Smooth muscle cell (in vitro differentiated cells): ENCODE results near the gene TCHP. TPM values are rescaled to one million over a fixed set of nuclear protein-coding genes. Genes with fewer than 3 reads are reported as not detected.
"Not testable (repeated sequence)": the region's sequence is repeated elsewhere in the genome, so short reads cannot be mapped to it uniquely, and the experiment has no call there.

Experiments used
- DNase-seq: peaks from one replicate; lab custom pipeline; 2025; ENCODE audit not compliant: unreplicated experiment; lab: John Stamatoyannopoulos, UW
- H2AFZ ChIP-seq: fragments of 200-600 bp; sonication (generic); 2 replicates; pipeline ENCODE4 v1.6.0; 2016; ENCODE audit warnings: antibody characterized with exemption, low read depth, mild to moderate bottlenecking
- H3F3A ChIP-seq: fragments of 200-600 bp; sonication (generic); 2 replicates; pipeline ENCODE4 v1.6.0; 2017; ENCODE audit warnings: antibody characterized with exemption, low read depth
- H3K27ac ChIP-seq: fragments of 200-600 bp; sonication (generic); 2 replicates; pipeline ENCODE4 v1.5.1; 2016; ENCODE audit warnings: low read depth, mild to moderate bottlenecking
- H3K27me3 ChIP-seq: fragments of 200-600 bp; sonication (generic); 2 replicates; pipeline ENCODE4 v1.6.1; 2016; ENCODE audit warnings: low read depth, mild to moderate bottlenecking
- H3K36me3 ChIP-seq: fragments of 200-600 bp; sonication (generic); 2 replicates; pipeline ENCODE4 v1.5.1; 2016; ENCODE audit warnings: low read depth
- H3K4me1 ChIP-seq: fragments of 200-600 bp; sonication (generic); 2 replicates; pipeline ENCODE4 v1.5.1; 2016; ENCODE audit warnings: low read depth
- H3K4me2 ChIP-seq: fragments of 200-600 bp; sonication (generic); 2 replicates; pipeline ENCODE4 v1.6.0; 2016; ENCODE audit warnings: mild to moderate bottlenecking
- H3K4me3 ChIP-seq: fragments of 200-600 bp; sonication (generic); 2 replicates; pipeline ENCODE4 v1.5.1; 2016; ENCODE audit warnings: mild to moderate bottlenecking
- H3K79me2 ChIP-seq: fragments of 200-600 bp; sonication (generic); 2 replicates; pipeline ENCODE4 v1.6.0; 2016; ENCODE audit warnings: low read depth, mild to moderate bottlenecking
- H3K9ac ChIP-seq: fragments of 200-600 bp; sonication (generic); 2 replicates; pipeline ENCODE4 v1.6.0; 2016; ENCODE audit warnings: low read depth
- H3K9me3 ChIP-seq: fragments of 200-600 bp; sonication (generic); replicated peaks from 2 replicates; pipeline ENCODE4 v1.5.1; 2016; ENCODE audit warnings: low read depth
- H4K20me1 ChIP-seq: fragments of 200-600 bp; sonication (generic); 2 replicates; pipeline ENCODE4 v1.6.0; 2016; ENCODE audit warnings: low read depth
- WGBS: methylation state at CpG from one replicate; pipeline ENCODE4 v1.1.7; 2016; ENCODE audit warnings: low lambda C conversion rate; 5-methylcytosine and 5-hydroxymethylcytosine counted together
- polyA plus RNA-seq: library from polyadenylated mRNA; unstranded; fragments of >200 nt; fragmentation: Nextera tagmentation; extraction: Ambion mirVana; gene quantifications from 2 replicates; pipeline ENCODE4 v1.2.1, GENCODE V29; 2016
- total RNA-seq: library from RNA; depleted of rRNA; stranded (reverse); fragments of >200 nt; gene quantifications from 2 replicates; pipeline ENCODE4 v1.2.3, GENCODE V29; 2014
- TF ChIP-seq, protein P1 (sequence below): fragments of 200-600 bp; sonication (generic); IDR thresholded peaks from 2 replicates; pipeline ENCODE4 v1.5.1; 2017; ENCODE audit warnings: borderline replicate concordance, mild to moderate bottlenecking, antibody characterized with exemption; ENCODE audit not compliant: insufficient read depth, poor library complexity, severe bottlenecking

The TCHP gene, protein sequence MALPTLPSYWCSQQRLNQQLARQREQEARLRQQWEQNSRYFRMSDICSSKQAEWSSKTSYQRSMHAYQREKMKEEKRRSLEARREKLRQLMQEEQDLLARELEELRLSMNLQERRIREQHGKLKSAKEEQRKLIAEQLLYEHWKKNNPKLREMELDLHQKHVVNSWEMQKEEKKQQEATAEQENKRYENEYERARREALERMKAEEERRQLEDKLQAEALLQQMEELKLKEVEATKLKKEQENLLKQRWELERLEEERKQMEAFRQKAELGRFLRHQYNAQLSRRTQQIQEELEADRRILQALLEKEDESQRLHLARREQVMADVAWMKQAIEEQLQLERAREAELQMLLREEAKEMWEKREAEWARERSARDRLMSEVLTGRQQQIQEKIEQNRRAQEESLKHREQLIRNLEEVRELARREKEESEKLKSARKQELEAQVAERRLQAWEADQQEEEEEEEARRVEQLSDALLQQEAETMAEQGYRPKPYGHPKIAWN
- 4.2 and 6.6 TPM in 2 replicates for total RNA-seq
- polyA plus RNA-seq, result 7.7 and 7.8 TPM in 2 replicates

DNA sequence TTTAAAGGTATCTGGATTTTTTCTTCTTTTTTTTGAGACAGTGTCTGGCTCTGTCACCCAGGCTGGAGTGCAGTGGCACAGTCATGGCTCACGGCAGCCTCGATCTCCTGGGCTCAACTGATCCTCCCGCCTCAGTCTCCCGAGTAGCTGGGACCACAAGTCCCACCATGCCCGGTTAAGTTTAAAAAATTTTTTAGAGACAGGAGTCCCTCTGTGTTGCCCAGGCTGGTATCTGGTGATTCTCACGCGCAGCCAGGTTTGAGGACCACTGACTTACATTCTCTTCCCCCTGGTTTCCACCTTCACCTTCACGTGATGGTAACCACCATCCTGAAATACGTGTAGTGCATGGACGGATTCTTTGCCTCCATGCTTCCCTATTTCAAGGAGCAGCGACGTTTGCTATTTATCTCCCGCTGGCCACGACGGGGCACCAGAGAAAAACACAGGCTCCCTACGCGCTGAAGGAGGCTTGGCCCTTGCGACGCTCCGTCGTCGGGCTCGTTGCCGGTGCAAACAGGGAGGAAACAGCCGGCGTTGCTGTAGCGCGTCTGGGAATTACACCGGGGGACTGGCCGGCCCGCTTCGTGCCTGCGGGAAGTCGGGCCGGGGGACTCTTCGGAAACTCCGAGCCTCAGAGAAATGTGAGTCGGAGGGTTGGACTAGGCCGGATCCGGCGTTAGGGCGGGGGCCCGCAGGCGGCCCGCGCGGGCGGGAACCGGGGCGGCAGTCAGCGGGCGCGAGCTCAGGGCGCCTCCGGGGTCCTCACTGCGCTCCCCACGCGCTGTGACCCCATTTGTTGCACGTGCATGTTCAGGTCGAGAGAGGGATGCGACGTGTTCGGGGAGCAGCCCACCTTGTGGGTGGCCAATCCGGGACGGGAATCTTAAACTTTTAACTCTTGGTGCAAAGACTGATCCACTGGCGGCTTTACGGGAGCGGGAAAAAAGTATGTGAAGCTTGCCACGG lies at the start of gene TCHP:
Gene TCHP (plus strand): TSS at position 492 of the 969 bp plus-strand sequence. CDS start 2,753 bp downstream, outside the sequence.
- Histone ChIP-seq H3K79me2 (no peaks in the 10 kb centered on the region), H3F3A (no peaks in the 10 kb centered on the region), H3K4me2 (peak within 1 kb of the TSS; percentile 89), H3K9ac (peak within 1 kb of the TSS; percentile 60), H4K20me1 (no peaks in the 10 kb centered on the region), H3K27ac (peak within 1 kb of the TSS; percentile 23), H3K27me3 (no peaks in the 10 kb centered on the region), H3K4me3 (peak within 1 kb of the TSS; percentile 82), H3K9me3 (no peaks in the 10 kb centered on the region), H2AFZ (peak within 1 kb of the TSS; percentile 94), H3K36me3 (peaks cover 3% of the 10 kb centered on the region), H3K4me1 (peaks cover 6% of the 10 kb centered on the region)
- 4% methylated on average over 62 of the region's 69 CpGs for WGBS
- peak; percentile 29 for DNase-seq
- TF ChIP-seq, protein P1, sequence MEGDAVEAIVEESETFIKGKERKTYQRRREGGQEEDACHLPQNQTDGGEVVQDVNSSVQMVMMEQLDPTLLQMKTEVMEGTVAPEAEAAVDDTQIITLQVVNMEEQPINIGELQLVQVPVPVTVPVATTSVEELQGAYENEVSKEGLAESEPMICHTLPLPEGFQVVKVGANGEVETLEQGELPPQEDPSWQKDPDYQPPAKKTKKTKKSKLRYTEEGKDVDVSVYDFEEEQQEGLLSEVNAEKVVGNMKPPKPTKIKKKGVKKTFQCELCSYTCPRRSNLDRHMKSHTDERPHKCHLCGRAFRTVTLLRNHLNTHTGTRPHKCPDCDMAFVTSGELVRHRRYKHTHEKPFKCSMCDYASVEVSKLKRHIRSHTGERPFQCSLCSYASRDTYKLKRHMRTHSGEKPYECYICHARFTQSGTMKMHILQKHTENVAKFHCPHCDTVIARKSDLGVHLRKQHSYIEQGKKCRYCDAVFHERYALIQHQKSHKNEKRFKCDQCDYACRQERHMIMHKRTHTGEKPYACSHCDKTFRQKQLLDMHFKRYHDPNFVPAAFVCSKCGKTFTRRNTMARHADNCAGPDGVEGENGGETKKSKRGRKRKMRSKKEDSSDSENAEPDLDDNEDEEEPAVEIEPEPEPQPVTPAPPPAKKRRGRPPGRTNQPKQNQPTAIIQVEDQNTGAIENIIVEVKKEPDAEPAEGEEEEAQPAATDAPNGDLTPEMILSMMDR, result no peak

DNA sequence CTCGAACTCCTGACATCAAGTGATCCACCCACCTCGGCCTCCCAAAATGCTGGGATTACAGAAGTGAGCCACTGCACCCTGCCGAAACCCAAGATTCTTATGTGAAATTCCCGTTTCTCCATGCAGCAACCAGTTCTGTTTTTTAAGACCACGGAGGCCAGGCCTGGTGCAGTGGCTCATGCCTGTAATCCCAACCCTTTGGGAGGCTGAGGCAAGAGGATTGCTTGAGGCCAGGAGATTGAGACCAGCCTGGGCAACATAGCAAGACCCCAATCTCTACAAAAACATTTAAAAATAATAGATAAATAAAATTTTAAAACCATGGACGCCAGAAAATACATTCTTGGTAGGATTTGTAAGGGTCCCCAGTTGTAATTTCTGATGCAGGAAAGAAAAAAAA lies 49.6 kb upstream of the TCHP start:
- H4K20me1 ChIP-seq, H3K36me3 ChIP-seq, H3K9ac ChIP-seq, H3K27ac ChIP-seq, H3F3A ChIP-seq, H3K4me2 ChIP-seq, H3K4me1 ChIP-seq, H3K27me3 ChIP-seq, H3K9me3 ChIP-seq, H3K79me2 ChIP-seq, H2AFZ ChIP-seq, H3K4me3 ChIP-seq, DNase-seq: not testable (repeated sequence)
- WGBS, result 94% methylated on average over 6 of the region's 6 CpGs

DNA sequence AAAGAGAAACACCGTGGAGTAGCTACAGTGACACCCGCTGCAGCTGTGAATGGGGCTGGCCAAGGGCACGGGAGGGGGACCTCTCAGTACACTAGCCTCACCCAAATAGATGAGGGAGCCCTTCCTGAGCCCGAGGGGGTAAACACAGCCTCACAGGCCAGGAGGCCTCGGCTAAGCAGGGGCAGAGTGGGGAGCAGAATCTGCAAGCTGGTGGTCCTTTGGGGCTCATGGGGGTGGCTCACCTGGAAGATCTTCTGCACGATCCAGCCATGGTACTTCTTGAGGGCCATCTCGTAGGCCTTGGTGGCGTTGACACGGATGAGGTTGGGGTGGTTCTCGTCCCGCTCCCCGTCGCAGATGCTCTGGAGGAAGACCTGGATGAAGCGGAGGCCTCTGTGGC lies 44.7 kb upstream of the TCHP start:
- Histone ChIP-seq H3K27me3 (no peaks in the 10 kb centered on the region), H3K36me3 (peaks cover 5% of the 10 kb centered on the region), H3K27ac (no peak overlapping the region), H3F3A (no peaks in the 10 kb centered on the region), H4K20me1 (no peaks in the 10 kb centered on the region), H3K9me3 (no peaks in the 10 kb centered on the region), H2AFZ (no peak overlapping the region), H3K79me2 (no peaks in the 10 kb centered on the region), H3K4me3 (no peak overlapping the region), H3K4me1 (no peaks in the 10 kb centered on the region), H3K9ac (no peak overlapping the region), H3K4me2 (no peak overlapping the region)
- TF ChIP-seq, protein P1, result no peak
- no peak for DNase-seq
- 97% methylated on average over 14 of the region's 14 CpGs for WGBS

DNA sequence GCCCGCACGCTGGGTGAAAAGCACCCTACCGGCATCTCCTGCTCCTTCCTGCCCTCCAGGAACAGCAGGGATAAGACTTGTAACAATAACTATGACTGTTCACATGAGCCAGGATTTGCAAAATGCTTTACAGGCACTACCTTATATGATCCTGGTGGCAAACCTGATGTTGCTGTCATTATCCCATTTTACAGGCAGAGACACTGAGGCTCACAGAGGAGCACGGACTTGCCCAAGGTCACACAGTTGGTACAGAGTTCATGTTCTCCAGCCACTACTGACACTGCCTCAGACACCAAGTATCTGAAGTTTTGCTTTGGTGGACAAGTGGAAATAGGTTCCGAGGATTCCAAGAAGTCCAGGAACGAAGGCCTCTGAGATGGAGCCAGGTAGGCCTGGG lies 42.4 kb upstream of the TCHP start:
- DNase-seq, result no peak
- H3K9me3 ChIP-seq, result no peaks in the 10 kb centered on the region
- H3F3A ChIP-seq, result no peaks in the 10 kb centered on the region
- no peaks in the 10 kb centered on the region for H3K4me1 ChIP-seq
- no peaks in the 10 kb centered on the region for H3K79me2 ChIP-seq
- H2AFZ ChIP-seq, result no peak overlapping the region
- no peak overlapping the region for H3K9ac ChIP-seq
- no peak overlapping the region for H3K4me3 ChIP-seq
- peaks cover 5% of the 10 kb centered on the region for H3K36me3 ChIP-seq
- TF ChIP-seq, protein P1, result no peak
- peaks cover 23% of the 10 kb centered on the region for H4K20me1 ChIP-seq
- no peak overlapping the region for H3K27ac ChIP-seq
- no peaks in the 10 kb centered on the region for H3K27me3 ChIP-seq
- WGBS, result over 99% methylated on average over 6 of the region's 6 CpGs
- no peak overlapping the region for H3K4me2 ChIP-seq
